Esophagus muscularis mucosa (tissue), 4 donors: Measurements from ENCODE around the gene CLCN6.

Experiments used
- EP300 ChIP-seq: sonication (generic); formaldehyde crosslinking; IDR thresholded peaks from one replicate; pipeline ENCODE4 v1.6.1; 2017; ENCODE audit warnings: antibody characterized with exemption
- POLR2A ChIP-seq: fragments of 450-650 bp; IDR thresholded peaks from one replicate; pipeline ENCODE4 v1.6.1; 2017; ENCODE audit warnings: antibody characterized with exemption, moderate library complexity, mild to moderate bottlenecking, low read depth
- POLR2AphosphoS5 ChIP-seq, 2 donors: sonication (generic); formaldehyde crosslinking; IDR thresholded peaks; one replicate each; pipeline ENCODE4 v1.6.1; 2017; ENCODE audit warnings: antibody characterized with exemption in 2 of 2
- TF ChIP-seq, protein P1 (sequence below), 3 experiments: fragments of 200-600 bp in 2 of 3; fragments of 450-650 bp in 1 of 3; sonication (generic) in 2 of 3; IDR thresholded peaks; one replicate each; pipeline ENCODE4 v1.5.1; 2017 to 2019; ENCODE audit warnings: antibody characterized with exemption in 3 of 3, mild to moderate bottlenecking in 2 of 3, moderate library complexity in 1 of 3

GRCh38 chr1:11879311-11880180, 73.6 kb downstream of the CLCN6 start:
- no peak for TF ChIP-seq POLR2A
- TF ChIP-seq, protein P1, sequence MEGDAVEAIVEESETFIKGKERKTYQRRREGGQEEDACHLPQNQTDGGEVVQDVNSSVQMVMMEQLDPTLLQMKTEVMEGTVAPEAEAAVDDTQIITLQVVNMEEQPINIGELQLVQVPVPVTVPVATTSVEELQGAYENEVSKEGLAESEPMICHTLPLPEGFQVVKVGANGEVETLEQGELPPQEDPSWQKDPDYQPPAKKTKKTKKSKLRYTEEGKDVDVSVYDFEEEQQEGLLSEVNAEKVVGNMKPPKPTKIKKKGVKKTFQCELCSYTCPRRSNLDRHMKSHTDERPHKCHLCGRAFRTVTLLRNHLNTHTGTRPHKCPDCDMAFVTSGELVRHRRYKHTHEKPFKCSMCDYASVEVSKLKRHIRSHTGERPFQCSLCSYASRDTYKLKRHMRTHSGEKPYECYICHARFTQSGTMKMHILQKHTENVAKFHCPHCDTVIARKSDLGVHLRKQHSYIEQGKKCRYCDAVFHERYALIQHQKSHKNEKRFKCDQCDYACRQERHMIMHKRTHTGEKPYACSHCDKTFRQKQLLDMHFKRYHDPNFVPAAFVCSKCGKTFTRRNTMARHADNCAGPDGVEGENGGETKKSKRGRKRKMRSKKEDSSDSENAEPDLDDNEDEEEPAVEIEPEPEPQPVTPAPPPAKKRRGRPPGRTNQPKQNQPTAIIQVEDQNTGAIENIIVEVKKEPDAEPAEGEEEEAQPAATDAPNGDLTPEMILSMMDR (IDR thresholded peaks at IDR 0.05) = no peak
- no peak for TF ChIP-seq POLR2AphosphoS5 (IDR thresholded peaks at IDR 0.05)
- TF ChIP-seq EP300 = no peak
